Large intestine (tissue), 12 donors: ENCODE results near the gene GNRHR. TPM values are rescaled to one million over a fixed set of nuclear protein-coding genes. Genes with fewer than 3 reads are reported as not detected.

Experiments
- DNase-seq, 2 donors: peaks; one replicate each; pipeline versions ENCODE4 v3.0.0 to v3.0.0-alpha.2; 2013
- H3K27ac ChIP-seq: one replicate; pipeline ENCODE4 v1.5.1; 2013; ENCODE audit warnings: low read length
- H3K27me3 ChIP-seq: 2 replicates; pipeline ENCODE4 v1.6.1; 2013; ENCODE audit warnings: low read length; ENCODE audit not compliant: control insufficient read depth, insufficient read depth
- H3K36me3 ChIP-seq: 2 replicates; pipeline ENCODE4 v1.6.1; 2013; ENCODE audit warnings: low read length; ENCODE audit not compliant: control insufficient read depth, insufficient read depth
- H3K4me1 ChIP-seq: one replicate; pipeline ENCODE4 v1.6.1; 2013; ENCODE audit warnings: low read length; ENCODE audit not compliant: control insufficient read depth, insufficient read depth
- H3K4me3 ChIP-seq: one replicate; pipeline ENCODE4 v1.5.1; 2013; ENCODE audit warnings: low read length
- H3K9me3 ChIP-seq: one replicate; pipeline ENCODE4 v1.6.1; 2013; ENCODE audit warnings: mild to moderate bottlenecking, low read depth, low read length, moderate library complexity; ENCODE audit not compliant: control insufficient read depth
- WGBS: methylation state at CpG from one replicate; pipeline ENCODE4 v1.1.5; 2013; ENCODE audit warnings: low lambda C conversion rate; ENCODE audit not compliant: insufficient coverage; 5-methylcytosine and 5-hydroxymethylcytosine counted together
- long read RNA-seq, 11 donors: transcript quantifications; one replicate each; lab custom pipeline, GENCODE V29; 2026
- polyA plus RNA-seq: library from polyadenylated mRNA; unstranded; fragments of 120-200 nt; gene quantifications from one replicate; pipeline ENCODE4 v1.2.1, GENCODE V29; 2013

GNRHR gene, protein sequence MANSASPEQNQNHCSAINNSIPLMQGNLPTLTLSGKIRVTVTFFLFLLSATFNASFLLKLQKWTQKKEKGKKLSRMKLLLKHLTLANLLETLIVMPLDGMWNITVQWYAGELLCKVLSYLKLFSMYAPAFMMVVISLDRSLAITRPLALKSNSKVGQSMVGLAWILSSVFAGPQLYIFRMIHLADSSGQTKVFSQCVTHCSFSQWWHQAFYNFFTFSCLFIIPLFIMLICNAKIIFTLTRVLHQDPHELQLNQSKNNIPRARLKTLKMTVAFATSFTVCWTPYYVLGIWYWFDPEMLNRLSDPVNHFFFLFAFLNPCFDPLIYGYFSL
- polyA plus RNA-seq: 0.55 TPM
- long read RNA-seq, donor 1: 0 reads
- long read RNA-seq, donor 2: 0 reads
- long read RNA-seq, donor 3: 0 reads
- long read RNA-seq, donor 4: 0 reads
- long read RNA-seq, donor 5: 0 reads
- long read RNA-seq, donor 6: 0 reads
- long read RNA-seq, donor 7: 0 reads
- long read RNA-seq, donor 8: 0 reads
- long read RNA-seq, donor 9: 0 reads
- long read RNA-seq, donor 10: 0 reads
- long read RNA-seq, donor 11: 0 reads

DNA sequence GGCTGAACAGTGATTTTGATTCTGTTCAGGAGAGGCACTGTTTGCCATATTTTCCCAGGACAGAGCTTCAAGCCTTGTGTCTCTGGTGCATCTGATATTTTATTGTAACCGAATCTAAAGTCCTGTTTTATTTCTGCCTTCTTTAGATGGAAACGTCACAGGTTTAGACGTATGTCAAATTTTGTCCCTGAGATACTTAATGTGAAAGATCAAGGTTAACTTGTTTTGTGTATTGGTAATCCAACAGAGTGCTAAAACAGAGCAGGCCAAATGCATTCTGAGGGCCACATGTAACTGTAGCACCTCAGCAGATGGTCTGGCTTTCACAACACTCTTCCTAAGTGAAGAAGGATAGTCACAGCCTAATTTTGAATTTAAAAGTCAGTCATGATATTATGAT is at the start of gene GNRHR:
TSS of gene GNRHR (minus strand) at position 101 of the 400 bp plus-strand sequence. CDS start at position 48, 53 bp downstream.
- no CpG with 5 or more reads among the region's 3 CpGs for WGBS
- no peak for DNase-seq

DNA sequence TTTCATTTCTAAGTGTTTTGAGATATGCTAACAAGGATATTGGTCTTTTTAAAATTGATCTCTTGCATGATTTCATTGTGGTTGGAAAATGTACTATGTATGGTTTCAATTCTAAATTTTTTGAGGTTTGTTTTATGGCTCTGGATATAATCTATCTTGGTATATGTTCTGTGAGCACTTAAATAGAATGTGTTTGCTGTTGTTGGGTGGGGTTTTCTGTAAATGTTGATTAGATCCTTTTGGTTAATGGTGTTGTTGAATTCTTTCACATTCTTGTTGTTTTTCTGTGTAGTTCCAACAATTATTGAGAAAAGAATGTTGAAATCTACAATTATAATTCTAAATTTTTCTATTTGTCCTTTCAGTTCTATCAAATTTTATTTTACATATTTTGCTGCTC is 42.6 kb upstream of the GNRHR start:
- Histone ChIP-seq H3K4me3 (no peak overlapping the region), H3K36me3 (no peaks in the 10 kb centered on the region), H3K9me3 (no peaks in the 10 kb centered on the region), H3K4me1 (no peaks in the 10 kb centered on the region), H3K27me3 (no peaks in the 10 kb centered on the region), H3K27ac (no peak overlapping the region)
- no peak for DNase-seq

More for the DNA sequence above, at the start of gene GNRHR:
- no peak within 1 kb of the TSS for H3K27ac ChIP-seq
- H3K36me3 ChIP-seq: no peaks in the 10 kb centered on the region
- no peaks in the 10 kb centered on the region for H3K4me1 ChIP-seq
- H3K4me3 ChIP-seq: no peak within 1 kb of the TSS
- H3K9me3 ChIP-seq: no peaks in the 10 kb centered on the region
- no peaks in the 10 kb centered on the region for H3K27me3 ChIP-seq

DNA sequence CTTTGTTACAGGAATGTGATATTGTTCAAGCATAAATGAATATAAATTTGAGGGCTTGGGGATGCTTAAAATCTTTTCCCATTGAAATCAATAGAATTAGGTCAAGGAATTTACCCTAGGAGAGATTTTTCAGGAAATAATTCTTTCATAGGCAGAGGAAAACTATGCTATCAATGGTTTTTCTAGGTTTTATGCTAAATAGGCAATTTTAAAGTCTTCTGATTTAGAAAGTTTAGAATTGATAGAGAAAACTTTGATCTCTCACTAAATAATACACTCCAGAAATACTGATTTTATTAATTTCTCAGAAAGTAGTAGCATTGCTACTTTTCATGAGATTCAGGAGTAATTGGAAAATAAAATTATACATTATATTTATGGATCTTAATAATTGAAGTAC is 36.5 kb upstream of the GNRHR start:
- H3K27me3 ChIP-seq: no peaks in the 10 kb centered on the region
- DNase-seq: no peak
- no peaks in the 10 kb centered on the region for H3K4me1 ChIP-seq
- H3K27ac ChIP-seq: no peak overlapping the region
- H3K36me3 ChIP-seq: no peaks in the 10 kb centered on the region
- no peak overlapping the region for H3K4me3 ChIP-seq
- H3K9me3 ChIP-seq: no peaks in the 10 kb centered on the region

DNA sequence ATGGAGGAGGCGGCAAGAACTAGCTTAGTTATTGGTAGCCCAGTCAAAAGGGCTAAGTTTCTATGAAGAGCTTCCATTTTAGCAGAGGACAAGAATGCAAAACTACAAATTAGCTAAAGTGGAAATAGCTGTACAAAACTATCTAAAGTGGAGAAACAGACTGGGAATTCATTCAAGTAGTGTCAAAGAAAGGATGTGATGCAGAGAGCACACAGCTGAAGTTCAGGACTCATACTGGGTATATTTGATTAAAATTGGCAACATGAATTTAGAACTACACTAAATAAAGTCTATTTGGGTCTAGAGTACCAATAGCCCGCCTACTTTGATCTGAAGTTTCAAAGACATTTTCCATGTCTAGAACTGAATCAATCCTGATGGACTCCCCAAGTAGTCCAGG is 33.1 kb upstream of the GNRHR start:
- Histone ChIP-seq H3K9me3 (no peaks in the 10 kb centered on the region), H3K36me3 (no peaks in the 10 kb centered on the region), H3K4me3 (no peak overlapping the region), H3K27ac (no peak overlapping the region), H3K27me3 (no peaks in the 10 kb centered on the region), H3K4me1 (no peaks in the 10 kb centered on the region)
- no CpG with 5 or more reads among the region's 2 CpGs for WGBS
- no peak for DNase-seq

DNA sequence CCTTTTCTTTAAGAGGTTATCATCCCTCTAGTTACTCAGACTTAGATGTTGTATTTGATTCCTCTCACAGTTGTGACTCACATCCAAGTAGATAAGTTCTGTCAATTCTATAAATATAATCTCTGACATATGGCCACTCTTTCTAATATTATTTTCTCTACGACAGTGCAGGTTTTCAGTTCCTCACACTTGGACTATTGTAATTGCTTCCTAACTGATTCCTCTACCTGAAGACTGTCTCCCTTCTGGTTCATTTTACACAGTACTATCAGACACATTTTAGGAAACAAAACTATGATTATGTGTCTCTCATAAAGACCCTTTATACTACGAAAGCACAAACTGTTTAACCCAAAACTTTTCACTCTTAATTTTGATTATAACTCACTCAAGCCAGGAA is 31.3 kb upstream of the GNRHR start:
- Histone ChIP-seq H3K36me3 (no peaks in the 10 kb centered on the region), H3K27ac (no peak overlapping the region), H3K9me3 (no peaks in the 10 kb centered on the region), H3K4me1 (no peaks in the 10 kb centered on the region), H3K27me3 (no peaks in the 10 kb centered on the region), H3K4me3 (no peak overlapping the region)
- DNase-seq: no peak
- 82% methylated on average over 1 of the region's 2 CpGs for WGBS

DNA sequence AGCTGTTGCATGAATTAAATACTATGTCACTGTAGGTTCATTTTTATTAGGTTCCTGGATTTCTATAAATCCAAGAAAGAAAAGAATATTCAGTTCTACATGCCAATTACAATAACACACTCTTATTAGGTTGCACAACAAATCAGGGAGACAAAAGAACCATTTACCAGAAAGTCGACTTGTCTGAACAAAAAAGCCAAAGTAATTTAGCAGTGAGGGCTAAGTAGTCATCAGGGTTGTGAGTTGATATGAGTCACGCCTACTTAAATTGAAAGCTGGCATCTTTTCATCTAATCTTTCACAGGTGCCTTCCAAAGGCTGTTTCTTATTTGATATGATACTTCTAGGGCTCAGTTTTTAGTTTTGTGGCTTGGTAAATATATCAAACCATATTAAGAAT is 25.4 kb upstream of the GNRHR start:
- H3K4me1 ChIP-seq: no peaks in the 10 kb centered on the region
- 67% methylated on average over 1 of the region's 2 CpGs for WGBS
- no peaks in the 10 kb centered on the region for H3K9me3 ChIP-seq
- no peaks in the 10 kb centered on the region for H3K36me3 ChIP-seq
- DNase-seq: no peak
- H3K27me3 ChIP-seq: no peaks in the 10 kb centered on the region
- no peak overlapping the region for H3K27ac ChIP-seq
- no peak overlapping the region for H3K4me3 ChIP-seq

DNA sequence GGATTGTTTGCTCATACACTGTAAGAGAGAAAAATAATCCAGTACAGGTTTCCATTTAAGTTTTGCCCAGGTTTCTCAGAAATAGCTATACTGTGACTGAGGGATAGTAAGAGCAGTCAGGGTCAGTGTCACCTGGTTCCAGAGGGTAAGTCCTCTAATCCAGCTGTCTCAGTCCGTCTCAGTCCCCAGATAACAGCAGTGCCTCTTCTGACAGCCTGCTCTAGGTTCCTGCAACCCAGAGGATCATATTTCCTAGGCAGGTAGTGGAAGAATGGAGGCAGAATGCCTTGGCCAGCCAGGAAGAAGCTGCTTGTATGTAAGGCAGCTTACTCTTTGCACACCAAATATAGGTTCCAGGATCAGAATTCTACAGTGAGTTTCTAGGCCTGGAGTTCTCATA is 22.6 kb upstream of the GNRHR start:
- Histone ChIP-seq H3K9me3 (no peaks in the 10 kb centered on the region), H3K4me3 (no peak overlapping the region), H3K4me1 (no peaks in the 10 kb centered on the region), H3K27me3 (no peaks in the 10 kb centered on the region), H3K36me3 (no peaks in the 10 kb centered on the region), H3K27ac (no peak overlapping the region)
- no CpG with 5 or more reads among the region's 1 CpG for WGBS
- DNase-seq: no peak

DNA sequence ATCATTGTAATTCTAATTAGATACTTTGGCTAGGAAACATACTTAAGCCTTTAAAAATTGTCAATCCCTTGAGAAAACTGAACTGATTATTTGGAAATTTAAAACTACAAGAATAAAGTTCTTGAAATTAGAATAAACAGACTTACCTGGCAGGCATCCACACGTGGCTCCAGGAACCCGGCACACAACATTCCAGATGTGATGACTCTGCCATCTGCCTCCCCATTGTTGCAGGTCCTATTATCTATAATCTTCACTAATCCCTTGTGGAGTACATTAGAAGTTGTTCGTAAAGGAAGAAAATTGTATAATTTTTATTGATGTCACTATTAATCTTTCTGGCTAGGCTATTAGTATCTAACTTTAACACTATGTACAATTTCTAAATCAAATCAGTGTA is 16.2 kb upstream of the GNRHR start:
- no peaks in the 10 kb centered on the region for H3K27me3 ChIP-seq
- H3K9me3 ChIP-seq: no peaks in the 10 kb centered on the region
- WGBS: 100% methylated on average over 1 of the region's 3 CpGs

DNA sequence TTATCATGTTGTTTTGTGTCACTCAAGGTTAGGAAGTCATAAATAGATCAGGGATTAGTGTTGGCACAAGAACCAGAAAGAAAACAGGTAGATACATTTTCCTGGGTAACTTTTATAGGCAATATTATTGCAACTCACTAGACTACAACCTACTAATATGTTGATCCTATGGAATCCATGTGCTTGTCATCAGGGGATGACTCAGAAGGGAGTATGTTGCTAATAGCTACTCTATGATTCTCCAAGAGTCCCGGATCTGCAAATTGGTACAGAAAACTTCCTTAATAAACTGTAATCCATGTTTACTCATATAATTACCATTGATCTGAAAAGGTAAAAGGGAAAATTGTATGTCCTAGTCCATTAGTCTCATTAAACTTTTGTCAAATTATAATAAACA is 11.7 kb upstream of the GNRHR start:
- H3K36me3 ChIP-seq: no peaks in the 10 kb centered on the region
- H3K4me3 ChIP-seq: no peak overlapping the region
- no peaks in the 10 kb centered on the region for H3K9me3 ChIP-seq
- no peaks in the 10 kb centered on the region for H3K4me1 ChIP-seq
- no peaks in the 10 kb centered on the region for H3K27me3 ChIP-seq
- H3K27ac ChIP-seq: no peak overlapping the region
- no peak for DNase-seq
- WGBS: no CpG with 5 or more reads among the region's 1 CpG

More for the DNA sequence above, 16.2 kb upstream of the GNRHR start:
- no peaks in the 10 kb centered on the region for H3K4me1 ChIP-seq
- H3K4me3 ChIP-seq: no peak overlapping the region
- H3K36me3 ChIP-seq: no peaks in the 10 kb centered on the region
- no peak for DNase-seq
- H3K27ac ChIP-seq: no peak overlapping the region

DNA sequence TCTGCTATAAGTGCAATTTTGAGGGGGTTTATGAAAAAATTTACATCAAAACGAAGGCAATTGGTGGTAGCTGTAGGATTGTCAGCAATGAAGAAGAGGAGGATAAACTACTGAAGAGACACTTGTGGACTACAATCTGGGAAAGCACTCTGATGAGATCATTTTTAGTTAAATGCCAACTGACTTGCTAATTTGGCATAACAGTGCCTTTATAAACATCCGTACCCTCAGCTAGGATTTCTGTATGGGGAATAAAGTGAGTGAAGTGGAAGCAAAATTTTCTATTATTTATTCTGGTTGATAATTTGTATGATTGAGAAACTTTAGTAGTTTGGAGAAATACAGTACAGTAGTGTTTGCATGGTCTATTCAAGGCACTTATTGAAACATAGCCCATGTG is 11.2 kb upstream of the GNRHR start:
- Histone ChIP-seq H3K27ac (no peak overlapping the region), H3K27me3 (no peaks in the 10 kb centered on the region), H3K4me3 (no peak overlapping the region), H3K36me3 (no peaks in the 10 kb centered on the region), H3K9me3 (no peaks in the 10 kb centered on the region), H3K4me1 (no peaks in the 10 kb centered on the region)
- DNase-seq: no peak
- no CpG with 5 or more reads among the region's 2 CpGs for WGBS

DNA sequence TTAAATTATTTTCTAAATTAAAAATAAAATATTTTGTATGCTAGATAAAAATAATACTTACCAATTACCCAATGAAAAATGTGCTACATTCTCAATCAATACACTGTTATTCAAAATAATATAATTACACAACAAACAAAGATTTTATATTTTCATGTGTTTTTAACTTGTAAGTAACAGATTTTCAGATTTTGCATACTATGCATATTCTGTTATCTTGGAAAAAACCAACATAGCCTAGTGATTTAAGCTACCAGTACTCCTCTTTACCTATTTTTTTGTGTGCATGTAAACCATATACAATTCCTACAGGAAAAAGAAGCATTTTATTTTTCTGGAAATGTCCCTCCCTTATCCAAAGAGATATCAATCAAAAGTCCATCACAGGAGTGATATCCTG is 10.0 kb upstream of the GNRHR start:
- no peak overlapping the region for H3K27ac ChIP-seq
- no peaks in the 10 kb centered on the region for H3K36me3 ChIP-seq
- no peaks in the 10 kb centered on the region for H3K27me3 ChIP-seq
- no peaks in the 10 kb centered on the region for H3K4me1 ChIP-seq
- no peaks in the 10 kb centered on the region for H3K9me3 ChIP-seq
- DNase-seq: no peak
- no peak overlapping the region for H3K4me3 ChIP-seq
